A549 (cell line): ENCODE measurements around the gene ATP8B4. TPM values are rescaled to one million over a fixed set of nuclear protein-coding genes. Genes with fewer than 3 reads are reported as not detected.
A peak's percentile ranks its signal among the peaks of the same experiment; 100 is the strongest.

Experiments
- ATAC-seq, 2 experiments: fragments of 200-7000 bp in 1 of 2; fragments of >200 bp in 1 of 2; cut with Nextera tagmentation in 1 of 2; cut with Tn5 transposase in 1 of 2; 3 replicates each; pipeline versions ENCODE4 v1.8.0 to v1.9.1; 2018 to 2020; ENCODE audit warnings: mild to moderate bottlenecking in 1 of 2, moderate library complexity in 1 of 2
- CTCF ChIA-PET: fragments of 300-600 bp; sonication (Branson Sonifier 250); formaldehyde crosslinking; extraction: SDS; loops from one replicate; lab custom pipeline; 2021; ENCODE audit warnings: antibody characterized with exemption, inconsistent platforms; lab: Yijun Ruan, JAX
- POLR2A ChIA-PET: fragments of 350-600 bp; formaldehyde crosslinking; extraction: SDS; loops from one replicate; lab custom pipeline; 2021; ENCODE audit warnings: antibody characterized with exemption, inconsistent platforms; lab: Yijun Ruan, JAX
- DNase-seq, 2 experiments: peaks; one replicate each; pipeline versions ENCODE4 v3.0.0 to v3.0.0-alpha.2; 2011 to 2016; ENCODE audit warnings: low read depth in 1 of 2, low spot score in 1 of 2
- FAIRE-seq: peaks from 2 replicates; lab custom pipeline; 2011; peaks lifted over from hg19 to GRCh38; lab: Jason Lieb, UNC
- H3K27ac ChIP-seq, 2 experiments: fragments of >200 bp; sonication (Bioruptor Twin); formaldehyde crosslinking; 3 replicates each; pipeline ENCODE4 v1.5.1; 2016 to 2017
- H3K4me1 ChIP-seq: fragments of >200 bp; sonication (Bioruptor Twin); formaldehyde crosslinking; 3 replicates; pipeline ENCODE4 v1.6.1; 2016
- H3K4me2 ChIP-seq: fragments of >200 bp; sonication (Bioruptor Twin); formaldehyde crosslinking; 3 replicates; pipeline ENCODE4 v1.6.1; 2016
- H3K4me3 ChIP-seq: fragments of >200 bp; sonication (Bioruptor Twin); formaldehyde crosslinking; 3 replicates; pipeline ENCODE4 v1.5.1; 2016
- H3K9me3 ChIP-seq: fragments of >200 bp; sonication (Bioruptor Twin); formaldehyde crosslinking; 3 replicates; pipeline ENCODE4 v1.6.1; 2016
- CBX8 ChIP-seq: fragments of 200-600 bp; sonication (generic); IDR thresholded peaks from 2 replicates; pipeline ENCODE4 v1.6.1; 2016
- CEBPB ChIP-seq, 2 experiments: fragments of >200 bp in 1 of 2; sonication (Bioruptor Twin) in 1 of 2; formaldehyde crosslinking in 1 of 2; IDR thresholded peaks; 2 replicates each; pipeline ENCODE4 v1.6.1; 2012 to 2016
- CHD2 ChIP-seq: fragments of 150-350 bp; IDR thresholded peaks from 2 replicates; pipeline ENCODE4 v1.6.1; 2014; ENCODE audit warnings: low read length; ENCODE audit not compliant: partially characterized antibody
- CHD4 ChIP-seq: fragments of 200-600 bp; sonication (generic); IDR thresholded peaks from 2 replicates; pipeline ENCODE4 v1.6.1; 2016; ENCODE audit warnings: antibody characterized with exemption, mild to moderate bottlenecking, borderline replicate concordance
- CTCF ChIP-seq: fragments of >200 bp; sonication (Bioruptor Twin); formaldehyde crosslinking; IDR thresholded peaks from 3 replicates; pipeline ENCODE4 v1.5.1; 2016
- EHMT2 ChIP-seq: fragments of 200-600 bp; sonication (generic); IDR thresholded peaks from 2 replicates; pipeline ENCODE4 v1.6.1; 2016; ENCODE audit warnings: antibody characterized with exemption, low read depth, mild to moderate bottlenecking, moderate library complexity
- ELK1 ChIP-seq: fragments of 150-350 bp; IDR thresholded peaks from 2 replicates; pipeline ENCODE4 v1.6.1; 2014; ENCODE audit warnings: low read depth, mild to moderate bottlenecking, low read length
- FOXS1 ChIP-seq: fragments of 250-450 bp; sonication (Bioruptor Pico); IDR thresholded peaks from 2 replicates; pipeline ENCODE4 v1.5.0; 2020; ENCODE audit warnings: mild to moderate bottlenecking, moderate library complexity
- HDAC2 ChIP-seq: fragments of 200-600 bp; sonication (generic); IDR thresholded peaks from 2 replicates; pipeline ENCODE4 v1.6.1; 2016
- HES2 ChIP-seq: fragments of >200 bp; sonication (Bioruptor Twin); formaldehyde crosslinking; IDR thresholded peaks from 2 replicates; pipeline ENCODE4 v1.6.1; 2016
- HOXA7 ChIP-seq: fragments of 250-450 bp; sonication (Bioruptor Pico); IDR thresholded peaks from 2 replicates; pipeline ENCODE4 v1.5.0; 2020; ENCODE audit warnings: mild to moderate bottlenecking, moderate library complexity
- JUN ChIP-seq, 2 experiments: fragments of >200 bp; sonication (Bioruptor Twin); formaldehyde crosslinking; IDR thresholded peaks; 2 replicates in 1 of 2; 3 replicates in 1 of 2; pipeline ENCODE4 v1.6.1; 2016 to 2017
- KDM5A ChIP-seq: fragments of 200-600 bp; sonication (generic); IDR thresholded peaks from 2 replicates; pipeline ENCODE4 v1.6.1; 2016; ENCODE audit warnings: antibody characterized with exemption, mild to moderate bottlenecking
- MAX ChIP-seq: IDR thresholded peaks from 2 replicates; pipeline ENCODE4 v1.6.1; 2012
- MAZ ChIP-seq: fragments of 150-350 bp; IDR thresholded peaks from 2 replicates; pipeline ENCODE4 v1.6.1; 2014; ENCODE audit warnings: antibody characterized with exemption, low read depth, low read length, borderline replicate concordance
- NR3C1 ChIP-seq: fragments of >200 bp; sonication (Bioruptor Twin); formaldehyde crosslinking; IDR thresholded peaks from 3 replicates; pipeline ENCODE4 v1.6.1; 2017
- POLR2A ChIP-seq: IDR thresholded peaks from 2 replicates; pipeline ENCODE4 v1.6.1; 2012; ENCODE audit warnings: mild to moderate bottlenecking, low read length
- RAD21 ChIP-seq, 2 experiments: fragments of >200 bp in 1 of 2; sonication (Bioruptor Twin) in 1 of 2; formaldehyde crosslinking in 1 of 2; IDR thresholded peaks in 1 of 2; conservative IDR thresholded peaks in 1 of 2; 2 replicates in 1 of 2; 3 replicates in 1 of 2; pipeline ENCODE4 v1.6.1; 2012 to 2018; ENCODE audit warnings: inconsistent platforms in 1 of 2
- RARB ChIP-seq: fragments of 250-450 bp; sonication (Bioruptor Pico); IDR thresholded peaks from 2 replicates; pipeline ENCODE4 v1.8.0; 2021; ENCODE audit warnings: mild to moderate bottlenecking, moderate library complexity
- RNF2 ChIP-seq: fragments of 200-600 bp; sonication (generic); IDR thresholded peaks from 2 replicates; pipeline ENCODE4 v1.6.1; 2016; ENCODE audit warnings: low read depth, mild to moderate bottlenecking, antibody characterized with exemption, moderate library complexity, borderline replicate concordance
- SMC3 ChIP-seq: fragments of >200 bp; sonication (Bioruptor Twin); formaldehyde crosslinking; IDR thresholded peaks from 3 replicates; pipeline ENCODE4 v1.6.1; 2018; ENCODE audit warnings: inconsistent platforms
- ZC3H11A ChIP-seq: fragments of 450-650 bp; IDR thresholded peaks from 2 replicates; pipeline ENCODE4 v1.6.1; 2014; ENCODE audit warnings: antibody characterized with exemption, mild to moderate bottlenecking
- WGBS: methylation state at CpG from one replicate; pipeline ENCODE4 v1.1.6; 2017; ENCODE audit errors: missing lambda C conversion rate; 5-methylcytosine and 5-hydroxymethylcytosine counted together
- polyA plus RNA-seq, 4 experiments: library from polyadenylated mRNA; depleted of rRNA in 3 of 4; stranded (reverse); fragments of >200 nt; fragmentation: RNase III in 1 of 4; extraction: RNeasy Plus Mini Kit Qiagen cat#74134 plus additional on column Dnase treatment in 1 of 4; gene quantifications; 2 replicates in 3 of 4; 3 replicates in 1 of 4; pipeline ENCODE4 v1.2.3, GENCODE V29; 2011 to 2017
- TF ChIP-seq, protein P1 (sequence below): IDR thresholded peaks from 2 replicates; pipeline ENCODE4 v1.6.1; 2012
- TF ChIP-seq, protein P2 (sequence below): fragments of 200-600 bp; sonication (generic); IDR thresholded peaks from 2 replicates; pipeline ENCODE4 v1.6.1; 2016; ENCODE audit warnings: antibody characterized with exemption, mild to moderate bottlenecking, moderate library complexity
- TF ChIP-seq, protein P3 (sequence below): fragments of 450-650 bp; IDR thresholded peaks from 2 replicates; pipeline ENCODE4 v1.6.1; 2014; ENCODE audit warnings: antibody characterized with exemption

Gene ATP8B4
- polyA plus RNA-seq, 2 of the 4 experiments (the other 2 are of a cell fraction), result 0.88 to 1.7 TPM

GRCh38 chr15:50149090-50149489, 30.1 kb upstream of the ATP8B4 start:
- no peak for TF ChIP-seq RARB (CRISPR knock-in tag)
- TF ChIP-seq RNF2, result no peak
- TF ChIP-seq CBX8, result no peak
- TF ChIP-seq HOXA7, result no peak
- no peak for TF ChIP-seq NR3C1
- TF ChIP-seq HES2, result no peak
- no peak for TF ChIP-seq MAX
- no peak for TF ChIP-seq FOXS1 (CRISPR knock-in tag)
- no peak for TF ChIP-seq SMC3
- TF ChIP-seq ZC3H11A, result no peak
- no peak for TF ChIP-seq CEBPB (IDR thresholded peaks at IDR 0.05)
- TF ChIP-seq KDM5A, result no peak
- no peak for TF ChIP-seq HDAC2
- TF ChIP-seq, protein P1, sequence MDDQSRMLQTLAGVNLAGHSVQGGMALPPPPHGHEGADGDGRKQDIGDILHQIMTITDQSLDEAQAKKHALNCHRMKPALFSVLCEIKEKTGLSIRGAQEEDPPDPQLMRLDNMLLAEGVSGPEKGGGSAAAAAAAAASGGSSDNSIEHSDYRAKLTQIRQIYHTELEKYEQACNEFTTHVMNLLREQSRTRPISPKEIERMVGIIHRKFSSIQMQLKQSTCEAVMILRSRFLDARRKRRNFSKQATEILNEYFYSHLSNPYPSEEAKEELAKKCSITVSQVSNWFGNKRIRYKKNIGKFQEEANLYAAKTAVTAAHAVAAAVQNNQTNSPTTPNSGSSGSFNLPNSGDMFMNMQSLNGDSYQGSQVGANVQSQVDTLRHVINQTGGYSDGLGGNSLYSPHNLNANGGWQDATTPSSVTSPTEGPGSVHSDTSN, result no peak
- TF ChIP-seq JUN (IDR thresholded peaks at IDR 0.05), result no peak
- Histone ChIP-seq H3K4me2 (no peak overlapping the region; the same call in 2 of the 3 replicates), H3K4me1 (peaks cover 31% of the 10 kb centered on the region), H3K27ac (peak overlapping the region; percentile 2 to 57; a peak in 4 of 6 replicates), H3K9me3 (no peaks in the 10 kb centered on the region), H3K4me3 (no peak overlapping the region)
- CTCF ChIA-PET, result interaction anchor here (0.8 to 3.0 kb wide), 15 partner anchors 12 to 777 kb away, joined by 3 to 67 read pairs (median 10); partner anchors contain the start of genes AP4E1 and SLC27A2
- DNase-seq (no peak), ATAC-seq (no peak), FAIRE-seq (no peak)
- POLR2A ChIA-PET, result interaction anchor here (0.9 to 1.2 kb wide), 2 partner anchors 33 to 204 kb away, joined by 3 read pairs; partner anchors contain the start of gene SLC27A2
- 33% methylated on average over 1 of the region's 1 CpG for WGBS

DNA sequence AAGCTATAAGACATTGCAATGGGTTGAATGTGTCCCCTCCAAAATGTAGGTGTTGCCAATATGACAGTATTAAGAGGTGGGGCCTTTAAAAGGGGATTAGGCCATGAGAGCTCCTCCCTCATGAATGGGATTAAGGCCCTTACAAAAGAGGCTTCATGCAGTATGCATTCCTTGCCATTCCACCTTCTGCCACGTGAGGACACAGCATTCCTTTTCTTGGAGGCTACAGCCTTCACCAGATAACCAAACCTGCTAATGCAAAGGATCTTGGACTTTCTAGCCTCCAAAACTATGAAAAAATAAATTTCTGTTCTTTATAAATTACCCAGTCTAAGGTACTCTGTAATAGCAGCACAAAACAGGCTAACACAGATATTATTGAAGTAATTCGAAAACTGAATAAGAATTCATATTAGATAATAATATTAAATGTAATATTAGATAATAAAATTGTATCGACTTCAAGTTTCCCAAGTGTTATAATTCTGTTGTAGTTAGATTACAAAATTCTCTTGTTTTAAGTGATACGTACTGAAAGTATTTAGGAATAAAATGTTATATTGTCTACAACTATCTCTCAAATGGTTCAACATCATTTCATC, 29.4 kb upstream of the ATP8B4 start:
- Histone ChIP-seq H3K4me1 (peaks cover 31% of the 10 kb centered on the region), H3K4me2 (no peak overlapping the region), H3K27ac (no peak overlapping the region), H3K9me3 (no peaks in the 10 kb centered on the region), H3K4me3 (no peak overlapping the region)
- DNase-seq (peak in 1 of 2 experiments; percentile 91), FAIRE-seq (peak; percentile 68), ATAC-seq (peak; percentile 88 to 90; a peak in 5 of 6 replicates)
- POLR2A ChIA-PET, result interaction anchor here (0.6 to 1.2 kb wide), 6 partner anchors 18 to 760 kb away, joined by 3 to 4 read pairs (median 3); partner anchors contain the start of genes AP4E1 and SLC27A2
- TF ChIP-seq SMC3 (peak; percentile 99), CHD4 (no peak), ELK1 (no peak), CTCF (peak; percentile 96), RAD21 (conservative IDR thresholded peaks at IDR 0.05 in 1 of 2, IDR thresholded peaks at IDR 0.05 in 1 of 2) (peak; percentile 98), CEBPB (IDR thresholded peaks at IDR 0.05) (0 out of 4 replicates have a peak, but pooled peaks of 1 of the 2 experiments have one; percentile 15), HES2 (no peak), CHD2 (no peak), POLR2A (no peak), MAZ (no peak), KDM5A (no peak), CBX8 (no peak), EHMT2 (no peak)
- TF ChIP-seq, protein P2, sequence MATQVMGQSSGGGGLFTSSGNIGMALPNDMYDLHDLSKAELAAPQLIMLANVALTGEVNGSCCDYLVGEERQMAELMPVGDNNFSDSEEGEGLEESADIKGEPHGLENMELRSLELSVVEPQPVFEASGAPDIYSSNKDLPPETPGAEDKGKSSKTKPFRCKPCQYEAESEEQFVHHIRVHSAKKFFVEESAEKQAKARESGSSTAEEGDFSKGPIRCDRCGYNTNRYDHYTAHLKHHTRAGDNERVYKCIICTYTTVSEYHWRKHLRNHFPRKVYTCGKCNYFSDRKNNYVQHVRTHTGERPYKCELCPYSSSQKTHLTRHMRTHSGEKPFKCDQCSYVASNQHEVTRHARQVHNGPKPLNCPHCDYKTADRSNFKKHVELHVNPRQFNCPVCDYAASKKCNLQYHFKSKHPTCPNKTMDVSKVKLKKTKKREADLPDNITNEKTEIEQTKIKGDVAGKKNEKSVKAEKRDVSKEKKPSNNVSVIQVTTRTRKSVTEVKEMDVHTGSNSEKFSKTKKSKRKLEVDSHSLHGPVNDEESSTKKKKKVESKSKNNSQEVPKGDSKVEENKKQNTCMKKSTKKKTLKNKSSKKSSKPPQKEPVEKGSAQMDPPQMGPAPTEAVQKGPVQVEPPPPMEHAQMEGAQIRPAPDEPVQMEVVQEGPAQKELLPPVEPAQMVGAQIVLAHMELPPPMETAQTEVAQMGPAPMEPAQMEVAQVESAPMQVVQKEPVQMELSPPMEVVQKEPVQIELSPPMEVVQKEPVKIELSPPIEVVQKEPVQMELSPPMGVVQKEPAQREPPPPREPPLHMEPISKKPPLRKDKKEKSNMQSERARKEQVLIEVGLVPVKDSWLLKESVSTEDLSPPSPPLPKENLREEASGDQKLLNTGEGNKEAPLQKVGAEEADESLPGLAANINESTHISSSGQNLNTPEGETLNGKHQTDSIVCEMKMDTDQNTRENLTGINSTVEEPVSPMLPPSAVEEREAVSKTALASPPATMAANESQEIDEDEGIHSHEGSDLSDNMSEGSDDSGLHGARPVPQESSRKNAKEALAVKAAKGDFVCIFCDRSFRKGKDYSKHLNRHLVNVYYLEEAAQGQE, result no peak
- TF ChIP-seq, protein P1, result no peak
- TF ChIP-seq, protein P3, sequence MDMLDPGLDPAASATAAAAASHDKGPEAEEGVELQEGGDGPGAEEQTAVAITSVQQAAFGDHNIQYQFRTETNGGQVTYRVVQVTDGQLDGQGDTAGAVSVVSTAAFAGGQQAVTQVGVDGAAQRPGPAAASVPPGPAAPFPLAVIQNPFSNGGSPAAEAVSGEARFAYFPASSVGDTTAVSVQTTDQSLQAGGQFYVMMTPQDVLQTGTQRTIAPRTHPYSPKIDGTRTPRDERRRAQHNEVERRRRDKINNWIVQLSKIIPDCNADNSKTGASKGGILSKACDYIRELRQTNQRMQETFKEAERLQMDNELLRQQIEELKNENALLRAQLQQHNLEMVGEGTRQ, result no peak
- WGBS, result 59% methylated on average over 4 of the region's 4 CpGs
- CTCF ChIA-PET, result interaction anchor here (0.6 to 3.0 kb wide), 46 partner anchors 8 to 980 kb away, joined by 3 to 67 read pairs (median 4); partner anchors contain the start of gene SLC27A2
